ENCODE data around the gene CHRD.
"Not testable (repeated sequence)": the region's sequence is repeated elsewhere in the genome, so short reads cannot be mapped to it uniquely, and the experiment has no call there.

CHRD gene

GRCh38 chr3:184417619-184418327 is 37.9 kb downstream of the CHRD start:
- no peak for DNase-seq (ENCODE audit: low read depth in 2 of 2)

GRCh38 chr3:184419171-184419570 is 39.3 kb downstream of the CHRD start:
- no peak for DNase-seq (ENCODE audit: low read depth in 2 of 2)

- DNase-seq (ENCODE audit: low read depth in 2 of 2): no peak
Measured at GRCh38 chr3:184423561-184423960, 43.7 kb downstream of the CHRD start.

- no peak for DNase-seq (ENCODE audit: low read depth in 2 of 2)
Measured at GRCh38 chr3:184426691-184427141, 46.9 kb downstream of the CHRD start.

- DNase-seq (ENCODE audit: low read depth in 2 of 2): peak in 1 of 2 experiments; percentile 12
Measured at GRCh38 chr3:184428561-184429175, 48.8 kb downstream of the CHRD start.

GRCh38 chr3:184429786-184430185 is 49.9 kb downstream of the CHRD start:
- no peak for DNase-seq (ENCODE audit: low read depth in 2 of 2)

- DNase-seq (ENCODE audit: low read depth in 2 of 2): no peak
Measured at GRCh38 chr3:184430940-184431339, 51.1 kb downstream of the CHRD start.

GRCh38 chr3:184433178-184433577 is 53.3 kb downstream of the CHRD start:
- not testable (repeated sequence) for DNase-seq (ENCODE audit: low read depth in 2 of 2)

GRCh38 chr3:184439096-184439495 is 59.2 kb downstream of the CHRD start:
- no peak for DNase-seq (ENCODE audit: low read depth in 2 of 2)

Data from fibroblast of skin of left biceps (primary cell).